ENCODE data around the gene RPP14.

The RPP14 gene

DNA sequence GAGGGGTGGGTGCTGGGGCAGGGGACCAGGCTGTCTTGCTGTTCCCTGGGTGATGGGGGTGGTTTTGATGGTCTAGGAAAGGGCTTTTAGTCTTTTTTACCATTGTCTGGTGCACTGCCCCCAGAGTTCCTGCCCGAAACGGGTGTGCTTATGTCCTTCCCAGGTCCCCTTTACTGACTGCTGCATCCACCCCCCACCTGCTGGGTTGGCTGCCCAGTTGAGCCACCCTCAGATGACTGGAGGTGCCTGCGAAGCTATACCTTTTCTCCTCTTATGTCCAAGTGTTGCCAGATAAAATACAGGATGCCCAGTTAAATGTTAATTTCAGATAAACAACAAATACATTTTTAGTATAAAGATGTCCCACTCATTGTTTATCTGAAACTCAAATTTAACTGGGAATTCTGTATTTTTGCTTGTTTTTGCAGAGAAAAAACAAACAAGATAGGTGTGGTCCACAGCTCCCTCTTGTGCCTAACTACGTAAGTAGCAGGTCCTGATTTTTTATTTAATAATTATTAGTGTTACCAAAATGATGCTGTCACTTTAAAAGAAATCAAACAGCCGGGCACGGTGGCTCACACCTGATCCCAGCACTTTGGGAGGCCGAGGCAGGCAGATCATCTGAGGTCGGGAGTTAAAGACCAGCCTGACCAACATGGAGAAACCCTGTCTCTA, 6.1 kb upstream of the RPP14 start:
- Histone ChIP-seq H3K79me1 (ENCODE audit: low read depth, low read length) (no peaks in the 10 kb centered on the region), H2BK12ac (ENCODE audit: low read length) (no peak overlapping the region), H2BK15ac (ENCODE audit: low read length) (no peak overlapping the region), H2AK5ac (ENCODE audit: low read depth, low read length) (peak overlapping the region; percentile 19), H3K4me1 (ENCODE audit: control insufficient read depth in 2 of 2, insufficient read depth in 1 of 2, low read depth in 1 of 2, low read length in 2 of 2) (peaks cover 2% of the 10 kb centered on the region in 2 donors), H3K9me3 (replicated peaks in 1 of 2; ENCODE audit: control insufficient read depth in 2 of 2, insufficient read depth in 1 of 2, low read depth in 1 of 2, low read length in 2 of 2) (peaks cover 2 to 5% of the 10 kb centered on the region in 2 donors), H2AFZ (ENCODE audit: low read length) (no peak overlapping the region), H2BK5ac (ENCODE audit: low read length) (no peak overlapping the region), H3K4me3 (ENCODE audit: low read length in 2 of 2) (no peak overlapping the region), H3K4ac (ENCODE audit: low read length) (no peak overlapping the region), H3K9ac (ENCODE audit: low read depth, low read length, poor library complexity) (no peak overlapping the region), H4K8ac (ENCODE audit: low read depth, low read length) (no peak overlapping the region), H4K91ac (ENCODE audit: low read depth, low read length, poor library complexity) (no peak overlapping the region), H3K4me2 (ENCODE audit: insufficient read depth, low read length, poor library complexity, severe bottlenecking) (no peak overlapping the region), H3K36me3 (replicated peaks in 1 of 2; ENCODE audit: control insufficient read depth in 2 of 2, insufficient read depth in 2 of 2, low read length in 2 of 2) (no peaks in the 10 kb centered on the region), H3K18ac (ENCODE audit: low read length) (no peak overlapping the region), H3K14ac (ENCODE audit: low read length) (no peak overlapping the region), H2BK120ac (ENCODE audit: low read depth, low read length) (no peak overlapping the region), H3K27ac (replicated peaks; ENCODE audit: low read length) (no peak overlapping the region), H3K27me3 (ENCODE audit: control insufficient read depth in 3 of 3, insufficient read depth in 3 of 3, low read depth in 1 of 3, low read length in 3 of 3) (peaks cover 0 to 41% (median 3%) of the 10 kb centered on the region in 3 experiments), H3K23ac (ENCODE audit: low read depth, low read length, poor library complexity) (no peak overlapping the region)
- peak; percentile 35 for DNase-seq (ENCODE audit: low spot score)
- no CpG with 5 or more reads among the region's 8 CpGs for WGBS, 2 donors (ENCODE audit: extremely low coverage in 2 of 2, insufficient read length in 2 of 2, insufficient replicate concordance in 1 of 2)

DNA sequence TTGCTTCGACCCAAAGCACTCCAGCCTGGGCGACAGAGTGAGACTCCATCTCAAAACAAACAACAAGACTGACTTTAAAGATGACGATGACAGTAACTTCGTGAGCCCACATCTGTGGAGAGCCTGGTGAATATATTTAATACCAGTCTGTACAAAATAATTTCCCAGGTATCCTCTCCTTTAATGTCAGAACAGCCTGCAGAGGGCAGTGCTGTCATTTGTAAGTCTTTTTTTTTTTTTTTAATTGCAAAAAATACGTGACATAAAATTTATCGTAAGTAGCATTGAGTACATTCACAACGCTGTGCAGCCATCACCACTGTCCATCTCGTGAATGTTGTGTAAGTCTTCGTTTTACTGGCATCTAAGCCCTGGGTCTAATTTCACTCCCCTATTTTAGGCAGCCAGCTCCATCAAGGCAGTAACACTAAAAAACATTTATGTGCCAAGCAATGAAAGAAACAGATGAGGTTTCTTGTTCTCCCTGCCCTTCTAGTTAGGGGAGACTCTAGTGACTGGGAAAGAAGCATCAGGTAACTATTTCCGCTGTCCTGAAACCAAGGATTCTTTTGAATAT, 1.7 kb downstream of the RPP14 start:
- DNase-seq (ENCODE audit: low spot score): no peak
- peaks cover 15 to 52% of the 10 kb centered on the region in 2 donors for H3K36me3 ChIP-seq (replicated peaks in 1 of 2; ENCODE audit: control insufficient read depth in 2 of 2, insufficient read depth in 2 of 2, low read length in 2 of 2)
- no peaks in the 10 kb centered on the region for H3K9me3 ChIP-seq (replicated peaks in 1 of 2; ENCODE audit: control insufficient read depth in 2 of 2, insufficient read depth in 1 of 2, low read depth in 1 of 2, low read length in 2 of 2)
- no peak overlapping the region for H3K27ac ChIP-seq (replicated peaks; ENCODE audit: low read length)
- H4K91ac ChIP-seq (ENCODE audit: low read depth, low read length, poor library complexity): no peak overlapping the region
- H3K27me3 ChIP-seq (ENCODE audit: control insufficient read depth in 3 of 3, insufficient read depth in 3 of 3, low read depth in 1 of 3, low read length in 3 of 3): no peaks in the 10 kb centered on the region
- no peak overlapping the region for H2BK120ac ChIP-seq (ENCODE audit: low read depth, low read length)
- no peak overlapping the region for H2BK5ac ChIP-seq (ENCODE audit: low read length)
- H2BK12ac ChIP-seq (ENCODE audit: low read length): no peak overlapping the region
- no peak overlapping the region for H2AFZ ChIP-seq (ENCODE audit: low read length)
- WGBS, 2 donors (ENCODE audit: extremely low coverage in 2 of 2, insufficient read length in 2 of 2, insufficient replicate concordance in 1 of 2): no CpG with 5 or more reads among the region's 10 CpGs
- H3K9ac ChIP-seq (ENCODE audit: low read depth, low read length, poor library complexity): no peak overlapping the region
- H2AK5ac ChIP-seq (ENCODE audit: low read depth, low read length): no peak overlapping the region
- no peak overlapping the region for H3K18ac ChIP-seq (ENCODE audit: low read length)
- H3K4me1 ChIP-seq (ENCODE audit: control insufficient read depth in 2 of 2, insufficient read depth in 1 of 2, low read depth in 1 of 2, low read length in 2 of 2): peaks cover 6% of the 10 kb centered on the region in 2 donors
- H3K4ac ChIP-seq (ENCODE audit: low read length): no peak overlapping the region
- no peak overlapping the region for H3K14ac ChIP-seq (ENCODE audit: low read length)
- no peak overlapping the region for H4K8ac ChIP-seq (ENCODE audit: low read depth, low read length)
- peaks cover 5% of the 10 kb centered on the region for H3K79me1 ChIP-seq (ENCODE audit: low read depth, low read length)
- no peak overlapping the region for H2BK15ac ChIP-seq (ENCODE audit: low read length)
- no peak overlapping the region for H3K23ac ChIP-seq (ENCODE audit: low read depth, low read length, poor library complexity)
- H3K4me2 ChIP-seq (ENCODE audit: insufficient read depth, low read length, poor library complexity, severe bottlenecking): peak overlapping the region; percentile 85
- peak overlapping the region in 1 of 2 donors; percentile 75 for H3K4me3 ChIP-seq (ENCODE audit: low read length in 2 of 2)

DNA sequence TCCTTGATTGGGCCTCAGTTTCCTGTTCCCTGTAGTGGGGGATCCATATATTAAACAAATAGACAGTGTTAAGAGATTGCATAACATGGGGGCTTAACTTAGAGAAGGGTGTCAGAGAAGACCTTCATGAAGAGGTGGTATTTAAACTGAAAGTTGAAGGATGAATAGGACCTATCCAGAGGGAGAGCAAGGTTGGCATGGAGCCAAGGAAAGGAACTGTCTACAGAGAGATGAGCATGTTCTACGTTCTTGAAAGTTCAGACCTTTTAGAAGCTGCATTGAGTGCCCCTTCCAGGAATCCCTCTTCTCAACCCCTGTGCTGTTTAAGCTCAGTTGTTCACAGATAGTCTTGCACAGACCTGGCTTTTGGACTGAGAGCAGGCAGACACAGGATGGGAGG, 2.7 kb downstream of the RPP14 start:
- no peak for DNase-seq (ENCODE audit: low spot score)
- H3K14ac ChIP-seq (ENCODE audit: low read length): no peak overlapping the region
- H3K27ac ChIP-seq (replicated peaks; ENCODE audit: low read length): no peak overlapping the region
- no peaks in the 10 kb centered on the region for H3K9me3 ChIP-seq (replicated peaks in 1 of 2; ENCODE audit: control insufficient read depth in 2 of 2, insufficient read depth in 1 of 2, low read depth in 1 of 2, low read length in 2 of 2)
- H3K27me3 ChIP-seq (ENCODE audit: control insufficient read depth in 3 of 3, insufficient read depth in 3 of 3, low read depth in 1 of 3, low read length in 3 of 3): no peaks in the 10 kb centered on the region
- H2BK120ac ChIP-seq (ENCODE audit: low read depth, low read length): no peak overlapping the region
- no peak overlapping the region for H3K9ac ChIP-seq (ENCODE audit: low read depth, low read length, poor library complexity)
- peaks cover 6% of the 10 kb centered on the region in 2 donors for H3K4me1 ChIP-seq (ENCODE audit: control insufficient read depth in 2 of 2, insufficient read depth in 1 of 2, low read depth in 1 of 2, low read length in 2 of 2)
- H4K91ac ChIP-seq (ENCODE audit: low read depth, low read length, poor library complexity): no peak overlapping the region
- no peak overlapping the region for H3K18ac ChIP-seq (ENCODE audit: low read length)
- H2BK15ac ChIP-seq (ENCODE audit: low read length): no peak overlapping the region
- no peak overlapping the region for H4K8ac ChIP-seq (ENCODE audit: low read depth, low read length)
- H2AFZ ChIP-seq (ENCODE audit: low read length): no peak overlapping the region
- H3K4me3 ChIP-seq (ENCODE audit: low read length in 2 of 2): no peak overlapping the region
- no peak overlapping the region for H2AK5ac ChIP-seq (ENCODE audit: low read depth, low read length)
- H3K4ac ChIP-seq (ENCODE audit: low read length): no peak overlapping the region
- H3K79me1 ChIP-seq (ENCODE audit: low read depth, low read length): peaks cover 5% of the 10 kb centered on the region
- H3K4me2 ChIP-seq (ENCODE audit: insufficient read depth, low read length, poor library complexity, severe bottlenecking): no peak overlapping the region
- H3K23ac ChIP-seq (ENCODE audit: low read depth, low read length, poor library complexity): no peak overlapping the region
- no peak overlapping the region for H2BK5ac ChIP-seq (ENCODE audit: low read length)
- no peak overlapping the region for H2BK12ac ChIP-seq (ENCODE audit: low read length)
- WGBS, 2 donors (ENCODE audit: extremely low coverage in 2 of 2, insufficient read length in 2 of 2, insufficient replicate concordance in 1 of 2): no CpG with 5 or more reads among the region's 1 CpG
- peaks cover 19 to 62% of the 10 kb centered on the region in 2 donors for H3K36me3 ChIP-seq (replicated peaks in 1 of 2; ENCODE audit: control insufficient read depth in 2 of 2, insufficient read depth in 2 of 2, low read length in 2 of 2)

DNA sequence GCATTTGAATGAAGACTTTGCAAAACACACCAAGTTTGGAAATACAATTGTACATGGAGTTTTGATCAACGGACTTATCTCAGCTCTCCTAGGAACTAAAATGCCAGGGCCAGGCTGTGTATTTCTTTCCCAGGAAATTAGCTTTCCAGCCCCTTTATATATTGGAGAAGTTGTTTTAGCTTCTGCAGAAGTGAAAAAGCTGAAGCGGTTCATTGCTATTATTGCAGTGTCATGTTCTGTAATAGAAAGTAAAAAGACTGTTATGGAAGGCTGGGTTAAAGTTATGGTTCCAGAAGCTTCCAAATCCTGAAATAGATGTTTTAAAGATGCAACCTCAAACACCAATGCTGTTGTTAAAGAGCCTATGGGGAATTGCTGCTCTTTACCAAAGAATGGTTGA, 11.8 kb downstream of the RPP14 start:
- no peak for DNase-seq (ENCODE audit: low spot score)
- Histone ChIP-seq H2AK5ac (ENCODE audit: low read depth, low read length) (no peak overlapping the region), H2BK120ac (ENCODE audit: low read depth, low read length) (no peak overlapping the region), H3K27me3 (ENCODE audit: control insufficient read depth in 3 of 3, insufficient read depth in 3 of 3, low read depth in 1 of 3, low read length in 3 of 3) (no peaks in the 10 kb centered on the region), H2AFZ (ENCODE audit: low read length) (no peak overlapping the region), H2BK5ac (ENCODE audit: low read length) (no peak overlapping the region), H3K4me1 (ENCODE audit: control insufficient read depth in 2 of 2, insufficient read depth in 1 of 2, low read depth in 1 of 2, low read length in 2 of 2) (no peaks in the 10 kb centered on the region), H3K9me3 (replicated peaks in 1 of 2; ENCODE audit: control insufficient read depth in 2 of 2, insufficient read depth in 1 of 2, low read depth in 1 of 2, low read length in 2 of 2) (no peaks in the 10 kb centered on the region), H3K27ac (replicated peaks; ENCODE audit: low read length) (no peak overlapping the region), H2BK12ac (ENCODE audit: low read length) (no peak overlapping the region), H3K18ac (ENCODE audit: low read length) (no peak overlapping the region), H3K23ac (ENCODE audit: low read depth, low read length, poor library complexity) (no peak overlapping the region), H3K9ac (ENCODE audit: low read depth, low read length, poor library complexity) (no peak overlapping the region), H3K36me3 (replicated peaks in 1 of 2; ENCODE audit: control insufficient read depth in 2 of 2, insufficient read depth in 2 of 2, low read length in 2 of 2) (peaks cover 22 to 80% of the 10 kb centered on the region in 2 donors), H4K8ac (ENCODE audit: low read depth, low read length) (no peak overlapping the region), H3K79me1 (ENCODE audit: low read depth, low read length) (no peaks in the 10 kb centered on the region), H2BK15ac (ENCODE audit: low read length) (no peak overlapping the region), H4K91ac (ENCODE audit: low read depth, low read length, poor library complexity) (no peak overlapping the region), H3K4me3 (ENCODE audit: low read length in 2 of 2) (no peak overlapping the region), H3K4ac (ENCODE audit: low read length) (no peak overlapping the region), H3K14ac (ENCODE audit: low read length) (no peak overlapping the region), H3K4me2 (ENCODE audit: insufficient read depth, low read length, poor library complexity, severe bottlenecking) (no peak overlapping the region)
- no CpG with 5 or more reads among the region's 2 CpGs for WGBS, 2 donors (ENCODE audit: extremely low coverage in 2 of 2, insufficient read length in 2 of 2, insufficient replicate concordance in 1 of 2)
